HTR-8/SVneo (cell line): ENCODE results near the gene SLC35F3.

Source experiments
- DNase-seq: peaks from one replicate; pipeline ENCODE4 v3.0.0; 2011; ENCODE audit warnings: low spot score, mixed read lengths; ENCODE audit not compliant: insufficient read length
- FAIRE-seq: peaks from 2 replicates; lab custom pipeline; 2011; peaks lifted over from hg19 to GRCh38; lab: Jason Lieb, UNC

SLC35F3 gene

GRCh38 chr1:233962878-233963277, 58.4 kb downstream of the SLC35F3 start:
- no peak for DNase-seq
- FAIRE-seq, result no peak

GRCh38 chr1:233965856-233966255, 61.4 kb downstream of the SLC35F3 start:
- DNase-seq (no peak), FAIRE-seq (no peak)

DNA sequence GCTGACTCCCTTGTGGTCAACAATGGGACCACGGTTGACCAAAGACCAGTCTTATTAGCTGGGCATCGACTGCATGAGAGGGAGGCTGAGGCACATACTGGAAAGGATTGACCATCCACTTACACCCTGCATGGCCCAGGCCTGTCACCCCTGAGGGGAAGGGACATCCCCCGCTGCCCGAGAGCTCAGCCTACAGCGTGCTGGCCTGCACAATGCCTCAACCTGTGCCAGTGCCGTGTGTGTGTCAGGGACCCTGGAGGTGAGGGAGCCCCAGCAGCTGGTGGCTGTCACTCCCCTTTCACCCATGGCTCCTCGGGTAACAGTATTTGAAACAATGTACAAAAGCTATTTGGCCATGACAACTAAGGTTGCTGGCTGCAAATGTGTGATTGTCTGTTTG, 67.3 kb downstream of the SLC35F3 start:
- FAIRE-seq, result no peak

GRCh38 chr1:233972563-233972950, 68.1 kb downstream of the SLC35F3 start:
- FAIRE-seq, result no peak

More for the DNA sequence above, 67.3 kb downstream of the SLC35F3 start:
- DNase-seq, result no peak

DNA sequence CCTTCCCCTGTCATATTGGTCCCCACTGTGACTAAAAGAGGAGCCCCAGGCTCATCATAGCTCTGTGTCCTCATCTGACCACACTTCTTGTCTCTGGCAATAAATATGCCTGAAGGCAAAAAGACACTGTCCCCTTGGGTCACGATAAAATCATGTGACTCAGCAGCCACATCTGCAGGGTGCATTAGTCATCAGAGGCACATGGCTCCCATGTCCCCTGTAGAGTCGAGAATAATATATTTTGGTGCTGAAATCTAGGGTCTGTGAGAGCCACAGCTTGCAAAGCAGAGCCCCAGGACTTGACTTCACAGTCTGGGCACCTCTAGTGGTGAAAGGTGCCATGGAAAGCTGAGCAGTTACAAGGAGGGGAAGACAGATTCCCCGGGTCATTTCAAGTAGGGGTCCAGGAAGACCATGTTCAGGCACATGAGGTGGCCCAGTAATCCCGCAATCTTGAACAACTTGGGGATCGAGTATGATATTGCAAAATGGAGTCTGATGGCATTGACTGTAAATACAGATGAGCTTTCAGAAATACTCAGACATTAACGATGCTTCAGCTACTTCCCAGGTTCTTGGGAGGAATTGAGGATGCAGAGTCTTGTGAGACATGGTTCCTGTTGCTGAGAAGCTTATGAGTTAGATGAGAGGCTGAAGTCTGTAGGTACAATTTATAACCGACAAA, 68.6 kb downstream of the SLC35F3 start:
- peak; percentile 60 for DNase-seq
- FAIRE-seq, result peak; percentile 31

More at GRCh38 chr1:233972563-233972950, 68.1 kb downstream of the SLC35F3 start:
- DNase-seq, result no peak

- FAIRE-seq (no peak), DNase-seq (no peak)
Observed at GRCh38 chr1:233975486-233975885, 71.0 kb downstream of the SLC35F3 start.

- DNase-seq (no peak), FAIRE-seq (no peak)
Observed at GRCh38 chr1:233981042-233981675, 76.7 kb downstream of the SLC35F3 start.

- FAIRE-seq, result no peak
- no peak for DNase-seq
Observed at GRCh38 chr1:233982827-233983518, 78.5 kb downstream of the SLC35F3 start.

DNA sequence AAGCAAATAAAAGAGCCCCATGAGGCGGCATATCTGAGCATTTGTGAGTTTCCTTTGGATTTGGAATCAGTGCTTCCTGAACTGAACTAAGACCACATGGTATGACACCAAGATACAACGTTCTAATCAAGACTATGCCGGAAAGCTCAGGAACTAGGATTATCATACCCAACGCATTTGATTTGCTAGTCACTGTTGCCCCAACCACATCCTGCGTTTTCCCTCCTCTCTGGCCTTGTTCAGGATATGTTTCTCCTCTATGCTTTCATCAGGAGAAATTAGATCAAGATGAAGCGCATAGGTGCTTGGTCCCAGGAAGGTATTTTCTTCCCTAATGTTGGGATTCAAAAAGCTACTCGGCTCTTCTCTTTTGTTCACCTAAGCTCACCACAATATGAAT, 79.3 kb downstream of the SLC35F3 start:
- FAIRE-seq, result no peak
- DNase-seq, result no peak

- DNase-seq (no peak), FAIRE-seq (no peak)
Observed at GRCh38 chr1:233988963-233989696, 84.7 kb downstream of the SLC35F3 start.

GRCh38 chr1:233990486-233990885, 86.0 kb downstream of the SLC35F3 start:
- DNase-seq (no peak), FAIRE-seq (no peak)

- no peak for FAIRE-seq
- DNase-seq, result no peak
Observed at GRCh38 chr1:233993651-233994050, 89.2 kb downstream of the SLC35F3 start.

DNA sequence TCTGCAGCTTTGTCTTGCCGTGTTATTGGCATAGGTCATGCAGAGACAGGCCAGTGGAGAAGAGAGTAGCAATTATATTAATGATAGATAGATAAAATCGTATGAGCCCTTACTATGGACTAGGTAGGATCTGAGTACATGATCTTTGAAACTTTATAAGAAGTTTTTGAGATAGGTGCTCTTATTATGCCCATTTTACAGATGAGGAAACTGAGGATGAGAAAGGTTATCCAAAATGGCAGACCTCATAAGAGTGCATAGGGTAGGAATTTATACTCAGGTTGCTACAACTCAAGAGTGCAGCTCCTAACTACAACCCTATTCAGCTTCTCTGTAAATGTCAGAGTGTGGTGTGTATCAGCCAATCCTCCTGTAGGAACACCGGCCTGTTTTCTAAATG, 89.6 kb downstream of the SLC35F3 start:
- no peak for FAIRE-seq
- DNase-seq, result no peak

GRCh38 chr1:233998456-233998855, 94.0 kb downstream of the SLC35F3 start:
- DNase-seq (no peak), FAIRE-seq (no peak)

GRCh38 chr1:233998891-233999290, 94.4 kb downstream of the SLC35F3 start:
- FAIRE-seq (no peak), DNase-seq (no peak)

- no peak for FAIRE-seq
- no peak for DNase-seq
Observed at GRCh38 chr1:234000557-234001041, 96.1 kb downstream of the SLC35F3 start.

DNA sequence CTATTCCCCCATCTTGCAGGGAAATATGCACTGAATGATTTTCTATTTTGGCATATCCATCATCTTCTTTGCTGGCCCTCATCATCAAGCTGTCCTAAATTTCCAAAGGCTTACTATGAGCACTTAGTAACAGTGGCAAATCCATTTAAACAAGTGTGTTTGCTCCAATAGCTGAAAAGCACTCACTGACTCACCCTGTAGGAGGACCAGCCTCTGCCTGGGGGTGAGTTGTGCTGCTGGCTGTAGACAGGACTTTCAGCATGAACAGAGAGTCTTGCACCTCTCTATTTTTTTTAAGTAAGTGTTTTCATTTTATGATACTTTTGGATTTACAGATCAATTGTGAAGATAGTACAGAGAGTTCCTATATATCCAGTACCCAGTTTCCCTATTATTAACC, 97.3 kb downstream of the SLC35F3 start:
- DNase-seq, result no peak
- FAIRE-seq, result no peak

GRCh38 chr1:234004591-234004990, 100.1 kb downstream of the SLC35F3 start:
- DNase-seq (no peak), FAIRE-seq (no peak)

DNA sequence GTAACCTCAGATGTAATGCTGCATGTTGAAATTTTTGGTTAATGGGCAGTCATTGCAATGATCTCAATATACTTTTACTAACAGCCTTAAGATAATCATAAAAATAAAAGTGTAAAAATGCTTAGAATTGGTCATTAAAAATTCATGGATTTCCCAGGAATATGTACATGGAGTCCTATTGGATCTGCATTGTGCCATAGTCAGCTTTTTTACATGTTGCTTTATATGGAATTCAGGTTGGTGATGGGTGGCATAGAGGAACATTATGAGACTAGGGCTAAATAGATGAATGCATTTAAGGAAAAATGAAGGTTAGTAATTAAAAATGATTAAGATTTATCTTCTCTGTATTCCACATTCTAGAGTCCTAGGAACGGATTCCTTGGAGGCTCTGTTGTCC, 103.2 kb downstream of the SLC35F3 start:
- DNase-seq, result no peak
- FAIRE-seq, result no peak

DNA sequence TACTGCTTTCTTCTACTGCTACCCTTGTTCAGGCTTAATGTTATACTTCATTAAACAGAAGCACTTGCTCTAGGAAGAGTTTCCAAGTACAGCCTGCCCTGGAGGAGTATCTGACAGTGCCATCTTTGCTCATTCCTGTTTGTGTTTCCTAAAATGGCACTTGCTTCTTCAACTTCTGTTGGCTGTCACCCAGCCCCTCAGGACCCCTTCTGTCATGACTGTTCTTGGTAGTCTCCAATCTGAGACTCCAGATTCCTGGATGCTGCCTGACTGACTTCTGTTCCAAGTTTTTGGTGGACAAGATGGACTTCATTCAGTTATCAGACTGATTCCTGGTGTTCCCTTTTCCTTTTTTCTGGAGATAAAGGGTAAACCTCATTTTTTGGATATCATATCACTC, 104.1 kb downstream of the SLC35F3 start:
- no peak for FAIRE-seq

GRCh38 chr1:234009668-234010067, 105.2 kb downstream of the SLC35F3 start:
- DNase-seq (no peak), FAIRE-seq (no peak)

More for the DNA sequence above, 104.1 kb downstream of the SLC35F3 start:
- DNase-seq, result no peak
